C4-2B (cell line): ENCODE data around the gene ERI2.

Experiments used
- ZFX ChIP-seq: fragments of 450-650 bp; IDR thresholded peaks from 2 replicates; pipeline ENCODE4 v1.6.1; 2017
- TF ChIP-seq, protein P1 (sequence below): fragments of 450-650 bp; conservative IDR thresholded peaks from 2 replicates; pipeline ENCODE4 v1.5.1; 2017; ENCODE audit warnings: mild to moderate bottlenecking

- TF ChIP-seq, protein P1, sequence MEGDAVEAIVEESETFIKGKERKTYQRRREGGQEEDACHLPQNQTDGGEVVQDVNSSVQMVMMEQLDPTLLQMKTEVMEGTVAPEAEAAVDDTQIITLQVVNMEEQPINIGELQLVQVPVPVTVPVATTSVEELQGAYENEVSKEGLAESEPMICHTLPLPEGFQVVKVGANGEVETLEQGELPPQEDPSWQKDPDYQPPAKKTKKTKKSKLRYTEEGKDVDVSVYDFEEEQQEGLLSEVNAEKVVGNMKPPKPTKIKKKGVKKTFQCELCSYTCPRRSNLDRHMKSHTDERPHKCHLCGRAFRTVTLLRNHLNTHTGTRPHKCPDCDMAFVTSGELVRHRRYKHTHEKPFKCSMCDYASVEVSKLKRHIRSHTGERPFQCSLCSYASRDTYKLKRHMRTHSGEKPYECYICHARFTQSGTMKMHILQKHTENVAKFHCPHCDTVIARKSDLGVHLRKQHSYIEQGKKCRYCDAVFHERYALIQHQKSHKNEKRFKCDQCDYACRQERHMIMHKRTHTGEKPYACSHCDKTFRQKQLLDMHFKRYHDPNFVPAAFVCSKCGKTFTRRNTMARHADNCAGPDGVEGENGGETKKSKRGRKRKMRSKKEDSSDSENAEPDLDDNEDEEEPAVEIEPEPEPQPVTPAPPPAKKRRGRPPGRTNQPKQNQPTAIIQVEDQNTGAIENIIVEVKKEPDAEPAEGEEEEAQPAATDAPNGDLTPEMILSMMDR: no peak
- no peak for TF ChIP-seq ZFX
Measured at GRCh38 chr16:20755238-20755637, 51.0 kb downstream of the ERI2 start.
